NCI-H2081 treated with DMSO at 0.1 percent for 48 hours (cell line): Measurements from ENCODE around the gene DCUN1D5.
"Not testable (repeated sequence)": the region's sequence is repeated elsewhere in the genome, so short reads cannot be mapped to it uniquely, and the experiment has no call there.

Source experiments
- DNase-seq: peaks from one replicate; lab custom pipeline; 2025; lab: John Stamatoyannopoulos, UW

The DCUN1D5 gene

GRCh38 chr11:103055221-103055890 is 36.6 kb downstream of the DCUN1D5 start:
- peak; percentile 22 for DNase-seq

- DNase-seq, result no peak
These were observed 38.0 kb downstream of the DCUN1D5 start for GRCh38 chr11:103053997-103054396.

- DNase-seq, result no peak
These were observed 40.0 kb downstream of the DCUN1D5 start for GRCh38 chr11:103051981-103052380.

GRCh38 chr11:103051151-103051801 is 40.7 kb downstream of the DCUN1D5 start:
- no peak for DNase-seq

- no peak for DNase-seq
These were observed 41.6 kb downstream of the DCUN1D5 start for GRCh38 chr11:103050351-103050750.

GRCh38 chr11:103047837-103048236 is 44.1 kb downstream of the DCUN1D5 start:
- no peak for DNase-seq

GRCh38 chr11:103043826-103044678 is 47.9 kb downstream of the DCUN1D5 start:
- DNase-seq, result no peak

- DNase-seq, result no peak
These were observed 49.8 kb downstream of the DCUN1D5 start for GRCh38 chr11:103042161-103042560.

GRCh38 chr11:103035791-103036434 is 56.0 kb downstream of the DCUN1D5 start:
- DNase-seq, result peak; percentile 64

GRCh38 chr11:103035216-103035615 is 56.7 kb downstream of the DCUN1D5 start:
- no peak for DNase-seq

- no peak for DNase-seq
These were observed 60.1 kb downstream of the DCUN1D5 start for GRCh38 chr11:103031834-103032233.

- no peak for DNase-seq
These were observed 62.6 kb downstream of the DCUN1D5 start for GRCh38 chr11:103029401-103029800.

- DNase-seq, result not testable (repeated sequence)
These were observed 63.5 kb downstream of the DCUN1D5 start for GRCh38 chr11:103028304-103029020.

GRCh38 chr11:103024086-103024485 is 67.9 kb downstream of the DCUN1D5 start:
- no peak for DNase-seq

GRCh38 chr11:103016031-103016430 is 75.9 kb downstream of the DCUN1D5 start:
- DNase-seq, result no peak

- DNase-seq, result no peak
These were observed 78.5 kb downstream of the DCUN1D5 start for GRCh38 chr11:103013421-103013820.
